Measurements from ENCODE around the gene STAC3.

- no peak for TF ChIP-seq POLR2A (IDR thresholded peaks at IDR 0.05)
- TF ChIP-seq CTCF (IDR thresholded peaks at IDR 0.05), result no peak
These were observed 54.0 kb downstream of the STAC3 start for GRCh38 chr12:57196956-57197355.
